Fibroblast of skin of scalp (primary cell): ENCODE data around the gene NDUFAB1.
"Not testable (repeated sequence)": the region's sequence is repeated elsewhere in the genome, so short reads cannot be mapped to it uniquely, and the experiment has no call there.

Source experiments
- DNase-seq: peaks from one replicate; pipeline ENCODE4 v3.0.0-alpha.2; 2013

The NDUFAB1 gene

GRCh38 chr16:23554536-23554935 is 41.6 kb downstream of the NDUFAB1 start:
- no peak for DNase-seq

- DNase-seq: no peak
These were observed 44.0 kb downstream of the NDUFAB1 start for GRCh38 chr16:23552161-23552560.

- DNase-seq: no peak
These were observed 46.2 kb downstream of the NDUFAB1 start for GRCh38 chr16:23549938-23550337.

GRCh38 chr16:23544436-23544835 is 51.7 kb downstream of the NDUFAB1 start:
- DNase-seq: no peak

GRCh38 chr16:23540817-23541178 is 55.3 kb downstream of the NDUFAB1 start:
- not testable (repeated sequence) for DNase-seq

GRCh38 chr16:23539984-23540816 is 55.9 kb downstream of the NDUFAB1 start:
- DNase-seq: no peak

- DNase-seq: no peak
These were observed 57.2 kb downstream of the NDUFAB1 start for GRCh38 chr16:23538919-23539278.

- no peak for DNase-seq
These were observed 58.7 kb downstream of the NDUFAB1 start for GRCh38 chr16:23537390-23537789.

- DNase-seq: no peak
These were observed 60.2 kb downstream of the NDUFAB1 start for GRCh38 chr16:23535901-23536300.

- no peak for DNase-seq
These were observed 61.0 kb downstream of the NDUFAB1 start for GRCh38 chr16:23534868-23535860.

GRCh38 chr16:23532448-23532847 is 63.7 kb downstream of the NDUFAB1 start:
- no peak for DNase-seq
